ENCODE results near the gene XPO6. TPM values are rescaled to one million over a fixed set of nuclear protein-coding genes. Genes with fewer than 3 reads are reported as not detected.

Gene XPO6
- total RNA-seq, 1 donor from 2014 or later: 72.7 TPM

GRCh38 chr16:28164140-28164539, 47.6 kb downstream of the XPO6 start:
- Histone ChIP-seq H3K36me3 (peaks cover 0 to 35% of the 10 kb centered on the region in 2 donors), H3K9me3 (no peaks in the 10 kb centered on the region), H3K4me3 (no peak overlapping the region), H3K4me1 (peaks cover 19% of the 10 kb centered on the region), H3K27ac (no peak overlapping the region), H3K27me3 (no peaks in the 10 kb centered on the region)
- no peak for TF ChIP-seq POLR2A (IDR thresholded peaks at IDR 0.05)
- no peak for TF ChIP-seq POLR2AphosphoS5 (IDR thresholded peaks at IDR 0.05; ENCODE audit: insufficient read depth in 1 of 2, low read depth in 1 of 2)
- no peak for TF ChIP-seq CTCF (IDR thresholded peaks at IDR 0.05)
- intact Hi-C loops (cut with DNase I): no loop called here
- DNase-seq (ENCODE audit: extremely low spot score in 2 of 2): no peak

GRCh38 chr16:28163699-28164098, 48.1 kb downstream of the XPO6 start:
- intact Hi-C loops (cut with DNase I): no loop called here
- H3K4me1 ChIP-seq: peaks cover 19% of the 10 kb centered on the region
- no peaks in the 10 kb centered on the region for H3K27me3 ChIP-seq
- DNase-seq (ENCODE audit: extremely low spot score in 2 of 2): no peak
- H3K9me3 ChIP-seq: no peaks in the 10 kb centered on the region
- H3K27ac ChIP-seq: no peak overlapping the region
- TF ChIP-seq POLR2A (IDR thresholded peaks at IDR 0.05) (no peak), CTCF (IDR thresholded peaks at IDR 0.05) (no peak), POLR2AphosphoS5 (IDR thresholded peaks at IDR 0.05; ENCODE audit: insufficient read depth in 1 of 2, low read depth in 1 of 2) (no peak)
- no peak overlapping the region for H3K4me3 ChIP-seq
- peaks cover 0 to 31% of the 10 kb centered on the region in 2 donors for H3K36me3 ChIP-seq

- Histone ChIP-seq H3K27ac (no peak overlapping the region), H3K36me3 (peaks cover 0 to 20% of the 10 kb centered on the region in 2 donors), H3K9me3 (no peaks in the 10 kb centered on the region), H3K4me3 (no peak overlapping the region), H3K4me1 (peaks cover 19% of the 10 kb centered on the region), H3K27me3 (no peaks in the 10 kb centered on the region)
- intact Hi-C loops (cut with DNase I): no loop called here
- TF ChIP-seq CTCF (IDR thresholded peaks at IDR 0.05) (no peak), POLR2AphosphoS5 (IDR thresholded peaks at IDR 0.05; ENCODE audit: insufficient read depth in 1 of 2, low read depth in 1 of 2) (no peak), POLR2A (IDR thresholded peaks at IDR 0.05) (no peak)
- no peak for DNase-seq (ENCODE audit: extremely low spot score in 2 of 2)
Observed at GRCh38 chr16:28162326-28162877, 49.4 kb downstream of the XPO6 start.

GRCh38 chr16:28161626-28162025, 50.1 kb downstream of the XPO6 start:
- intact Hi-C loops (cut with DNase I): no loop called here
- TF ChIP-seq POLR2A (IDR thresholded peaks at IDR 0.05): no peak
- no peak for TF ChIP-seq POLR2AphosphoS5 (IDR thresholded peaks at IDR 0.05; ENCODE audit: insufficient read depth in 1 of 2, low read depth in 1 of 2)
- no peak for TF ChIP-seq CTCF (IDR thresholded peaks at IDR 0.05)
- H3K4me3 ChIP-seq: no peak overlapping the region

GRCh38 chr16:28158136-28158535, 53.6 kb downstream of the XPO6 start:
- H3K36me3 ChIP-seq: peaks cover 0 to 13% of the 10 kb centered on the region in 2 donors
- H3K27ac ChIP-seq: peak overlapping the region; percentile 70
- no peaks in the 10 kb centered on the region for H3K27me3 ChIP-seq
- TF ChIP-seq POLR2AphosphoS5 (IDR thresholded peaks at IDR 0.05; ENCODE audit: insufficient read depth in 1 of 2, low read depth in 1 of 2) (no peak), POLR2A (IDR thresholded peaks at IDR 0.05) (no peak), CTCF (IDR thresholded peaks at IDR 0.05) (no peak)
- intact Hi-C loops (cut with DNase I): no loop called here
- H3K4me3 ChIP-seq: peak overlapping the region in 1 of 2 donors; percentile 6
- DNase-seq (ENCODE audit: extremely low spot score in 2 of 2): no peak
- H3K4me1 ChIP-seq: peaks cover 3% of the 10 kb centered on the region
- no peaks in the 10 kb centered on the region for H3K9me3 ChIP-seq

More at GRCh38 chr16:28161626-28162025, 50.1 kb downstream of the XPO6 start:
- Histone ChIP-seq H3K36me3 (peaks cover 0 to 12% of the 10 kb centered on the region in 2 donors), H3K4me1 (peaks cover 19% of the 10 kb centered on the region), H3K9me3 (no peaks in the 10 kb centered on the region), H3K27me3 (no peaks in the 10 kb centered on the region), H3K27ac (no peak overlapping the region)
- no peak for DNase-seq (ENCODE audit: extremely low spot score in 2 of 2)
